Amniotic stem cell (primary cell): ENCODE data around the gene RRH.
"Not testable (repeated sequence)": the region's sequence is repeated elsewhere in the genome, so short reads cannot be mapped to it uniquely, and the experiment has no call there.

Experiments used
- DNase-seq: peaks from one replicate; lab custom pipeline; 2025; lab: John Stamatoyannopoulos, UW

Gene RRH, protein sequence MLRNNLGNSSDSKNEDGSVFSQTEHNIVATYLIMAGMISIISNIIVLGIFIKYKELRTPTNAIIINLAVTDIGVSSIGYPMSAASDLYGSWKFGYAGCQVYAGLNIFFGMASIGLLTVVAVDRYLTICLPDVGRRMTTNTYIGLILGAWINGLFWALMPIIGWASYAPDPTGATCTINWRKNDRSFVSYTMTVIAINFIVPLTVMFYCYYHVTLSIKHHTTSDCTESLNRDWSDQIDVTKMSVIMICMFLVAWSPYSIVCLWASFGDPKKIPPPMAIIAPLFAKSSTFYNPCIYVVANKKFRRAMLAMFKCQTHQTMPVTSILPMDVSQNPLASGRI

GRCh38 chr4:109827672-109828071 lies at the start of gene RRH:
Gene RRH (plus strand): TSS chr4:109827972. CDS start chr4:109828028, 56 bp downstream.
- no peak for DNase-seq

DNA sequence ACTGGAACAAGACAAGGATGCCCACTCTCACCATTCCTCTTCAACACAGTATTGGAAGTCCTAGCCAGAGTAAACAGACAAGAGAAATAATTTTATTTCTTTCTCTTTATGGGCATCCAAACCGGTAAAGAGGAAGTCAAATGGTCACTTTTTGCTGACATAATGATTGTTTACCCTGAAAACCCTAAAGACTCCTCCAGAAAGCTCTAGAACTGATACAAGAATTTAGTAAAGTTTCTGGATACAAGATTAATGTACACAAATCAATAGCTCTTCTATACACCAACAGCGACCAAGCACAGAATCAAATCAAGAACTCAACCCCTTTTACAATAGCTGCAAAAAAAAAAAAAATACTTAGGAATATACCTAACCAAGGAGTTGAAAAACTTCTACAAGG lies 45.7 kb upstream of the RRH start:
- not testable (repeated sequence) for DNase-seq

DNA sequence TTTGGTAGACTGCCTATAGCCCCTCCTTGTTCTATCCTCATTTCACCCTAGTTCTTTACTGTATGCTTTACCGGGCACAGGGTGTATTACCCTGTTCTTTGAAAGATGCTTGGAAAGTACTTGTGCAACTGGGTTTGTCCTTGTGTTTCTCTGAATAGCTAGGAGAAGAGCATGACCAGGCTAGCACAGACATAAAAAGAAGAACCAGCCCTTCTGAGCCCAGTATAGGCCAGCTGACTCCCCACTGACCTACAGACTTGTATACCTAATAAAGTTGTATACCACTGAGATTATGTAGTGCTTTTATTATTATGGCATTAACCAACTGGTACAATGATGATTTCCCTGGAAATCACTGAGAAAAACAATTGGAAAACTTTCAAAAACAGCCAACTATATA lies 40.9 kb upstream of the RRH start:
- DNase-seq = no peak

- no peak for DNase-seq
These were observed 40.0 kb upstream of the RRH start for GRCh38 chr4:109787807-109788206.

DNA sequence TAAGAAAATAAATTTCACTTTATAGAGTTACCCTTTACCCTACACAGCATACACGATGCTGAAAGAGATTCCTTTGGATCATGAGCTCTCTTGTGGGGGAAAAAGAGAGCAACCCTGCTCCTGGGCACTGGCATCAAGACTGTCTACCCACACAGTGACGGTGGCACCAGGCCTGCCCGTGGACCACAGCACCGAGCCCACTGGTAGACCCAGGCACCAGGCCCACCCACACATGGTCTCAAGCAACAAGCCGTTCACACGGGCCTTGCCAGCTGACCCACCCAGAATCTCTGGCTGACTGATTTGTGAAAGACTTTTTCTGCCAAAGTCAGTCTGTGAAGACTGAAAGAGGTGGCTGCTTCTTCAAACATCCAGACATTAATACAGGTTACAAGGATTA lies 32.7 kb upstream of the RRH start:
- no peak for DNase-seq

DNA sequence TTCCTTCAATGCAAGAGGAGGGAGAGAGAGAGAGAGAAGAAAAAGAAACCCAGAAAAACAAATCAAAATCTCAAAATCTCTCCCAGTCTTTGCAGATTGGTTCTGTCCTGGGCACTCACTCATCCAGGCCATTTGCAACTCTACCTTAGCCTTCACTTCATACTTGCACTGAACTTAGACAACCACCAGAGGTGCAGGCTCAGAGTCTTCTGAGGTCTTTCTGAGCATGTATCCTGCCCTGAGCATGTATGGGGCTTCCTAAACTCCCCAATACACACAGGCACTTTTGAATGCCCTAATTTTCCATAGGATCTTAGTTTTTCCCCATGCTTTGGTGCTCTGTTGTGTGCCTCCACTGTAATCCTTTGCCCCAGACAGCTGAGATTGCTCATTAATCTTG lies 28.9 kb upstream of the RRH start:
- DNase-seq = no peak

DNA sequence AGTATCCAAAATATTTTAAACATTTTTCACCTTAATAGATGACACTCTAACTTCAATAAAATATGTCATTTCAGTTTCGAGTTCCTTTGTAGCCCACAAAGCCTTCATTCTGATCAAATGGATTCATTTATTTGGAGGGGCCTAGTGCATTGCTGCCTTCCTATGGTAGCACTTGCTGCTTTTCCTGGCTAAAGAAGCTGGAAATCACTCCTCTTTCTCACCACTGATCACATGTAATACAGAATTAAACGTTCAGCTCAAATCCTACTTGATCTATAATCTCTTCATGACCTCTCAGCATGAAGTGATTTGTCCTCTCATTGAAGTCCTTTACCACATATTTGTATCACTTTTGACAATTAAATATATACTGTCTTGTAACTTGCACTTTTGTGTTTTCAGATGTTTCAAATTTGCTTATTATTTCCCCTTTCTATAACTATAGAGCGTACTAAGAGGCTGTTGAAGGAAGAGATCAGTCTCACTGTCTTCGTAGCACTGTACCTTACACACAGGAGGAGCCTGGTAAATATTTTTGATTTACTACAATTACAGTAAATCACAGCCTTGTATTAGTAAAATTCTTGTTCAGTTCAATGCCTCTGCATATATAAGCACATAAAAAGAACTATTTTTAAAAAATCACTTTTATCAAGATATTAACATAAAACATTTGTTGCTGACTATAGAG lies 26.5 kb upstream of the RRH start:
- no peak for DNase-seq

DNA sequence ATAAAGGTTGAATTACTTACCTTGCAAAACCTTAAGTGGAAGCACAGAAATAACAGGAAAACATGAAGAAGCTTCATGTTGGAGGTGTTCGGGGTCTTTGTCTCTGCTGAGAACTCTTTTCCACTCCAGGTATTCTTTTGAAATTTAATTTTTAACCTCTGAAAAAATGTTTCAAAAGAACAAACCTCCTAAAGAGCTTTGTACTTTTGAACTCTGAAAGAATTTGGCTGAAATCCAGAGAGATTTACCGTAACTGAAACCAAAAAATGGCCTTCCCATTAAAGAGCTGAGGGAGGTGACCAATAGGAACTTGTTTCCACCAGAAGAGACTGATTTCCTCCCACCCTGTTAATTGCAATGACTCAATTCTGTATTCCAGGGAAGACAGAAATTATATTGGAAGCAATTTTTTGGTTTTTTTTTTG lies 25.9 kb upstream of the RRH start, which contains the start of gene CFI:
CFI (minus strand) TSS at position 105 of the 425 bp plus-strand sequence; CDS start at position 77, 28 bp downstream.
- DNase-seq = no peak

GRCh38 chr4:109803924-109804571 lies 23.7 kb upstream of the RRH start:
- no peak for DNase-seq

- DNase-seq = no peak
These were observed 18.1 kb upstream of the RRH start for GRCh38 chr4:109809655-109810054.

DNA sequence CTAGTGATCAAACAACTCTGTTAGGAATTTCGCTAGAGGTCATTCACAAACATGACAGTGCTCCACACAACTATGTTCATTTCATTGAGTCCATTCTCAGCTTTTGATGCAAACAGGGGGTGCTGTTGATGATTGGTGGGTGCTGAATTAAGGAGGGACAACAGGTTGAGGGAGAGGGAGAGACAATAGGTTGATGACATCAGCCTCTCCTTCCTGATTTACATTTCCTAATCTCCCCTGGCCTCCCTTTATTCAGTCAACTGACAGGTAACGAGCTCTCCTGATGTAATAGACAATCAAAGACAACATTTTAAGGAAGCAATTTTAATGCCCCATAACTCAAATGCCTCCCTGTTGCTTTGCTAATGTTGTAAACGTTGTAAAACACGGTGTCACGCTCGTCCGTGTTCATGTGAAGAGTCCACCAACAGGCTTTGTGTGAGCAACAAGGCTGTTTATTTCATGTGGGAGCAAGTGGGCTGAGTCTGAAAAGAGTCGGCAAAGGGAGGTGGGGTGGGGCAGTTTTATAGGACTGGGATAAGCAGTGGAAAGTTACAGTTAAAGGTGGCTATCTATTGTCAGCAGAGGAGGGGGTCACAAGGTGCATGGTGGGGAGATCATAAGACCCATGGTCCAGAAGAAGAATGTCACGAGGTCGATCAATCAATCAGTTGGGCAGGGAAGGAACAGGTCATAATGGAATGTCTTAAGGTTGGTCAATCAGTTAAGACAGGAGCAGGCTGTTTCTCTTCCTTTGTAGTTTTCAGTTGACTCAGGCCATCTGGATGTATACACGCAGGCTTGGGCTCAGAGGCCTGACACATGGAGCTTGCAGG lies 17.0 kb upstream of the RRH start:
- no peak for DNase-seq

DNA sequence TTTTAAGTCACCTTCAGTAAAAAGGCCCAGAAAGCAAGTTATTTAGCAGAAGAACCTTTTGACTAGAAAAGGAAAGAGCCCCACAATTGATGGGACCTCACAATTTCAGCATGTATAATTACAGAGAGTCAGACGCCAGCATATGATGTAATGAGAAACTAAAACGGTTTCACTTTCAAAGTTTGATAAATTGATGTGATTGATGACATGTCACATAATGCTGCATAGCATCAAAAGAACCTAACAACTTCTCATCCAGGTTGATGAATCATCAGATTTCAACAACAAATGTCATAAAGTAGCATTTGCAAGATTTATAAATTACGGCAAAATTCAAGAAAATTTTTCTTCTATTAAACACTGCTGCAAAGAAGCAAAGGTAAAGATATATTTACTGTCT lies 16.1 kb upstream of the RRH start:
- DNase-seq = no peak

DNA sequence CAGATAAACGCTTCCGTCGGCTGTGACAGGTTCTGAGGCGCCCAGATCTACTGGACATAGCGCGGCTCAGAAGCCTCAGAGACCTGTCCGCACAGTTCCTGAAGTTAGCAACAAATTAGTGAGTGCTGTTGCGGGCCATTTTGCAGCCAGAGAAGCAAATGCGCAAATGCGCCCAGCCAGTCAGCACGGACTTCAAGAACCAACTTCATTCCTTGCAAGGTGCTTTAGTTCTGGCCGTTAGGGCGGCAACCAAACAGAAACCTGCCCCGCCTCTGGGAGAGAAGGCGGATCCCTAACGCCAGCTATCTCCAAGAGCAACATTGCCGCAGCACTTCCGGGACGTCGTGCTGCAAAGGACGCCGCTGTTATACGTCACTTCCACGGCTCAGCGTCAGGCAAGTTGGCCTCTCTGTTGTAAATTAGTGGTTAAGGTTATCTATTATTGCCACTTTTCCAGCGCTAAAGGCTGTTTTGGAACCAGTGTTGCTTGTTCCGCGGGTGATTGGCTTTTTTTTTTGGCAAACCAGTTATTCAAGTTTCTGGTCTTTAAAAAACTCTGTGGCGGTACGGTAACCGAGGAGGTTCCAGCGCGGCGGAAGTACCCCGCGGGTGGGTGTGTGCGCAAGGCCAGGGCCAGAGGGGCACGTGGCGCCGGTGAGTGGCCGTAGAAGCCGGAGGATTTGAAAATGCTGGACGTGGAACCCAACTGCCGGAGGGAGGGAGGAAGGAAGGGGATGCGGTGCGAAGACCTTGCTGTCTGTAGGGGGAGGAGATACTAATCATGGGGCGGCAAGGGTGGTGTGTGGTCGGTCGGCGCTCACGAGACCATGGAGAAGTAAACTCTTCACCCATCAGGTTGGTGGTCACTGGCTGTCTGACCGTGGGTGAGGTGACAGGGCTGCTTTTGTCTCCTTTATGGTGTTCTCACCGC lies 12.4 kb upstream of the RRH start, which contains the start of gene GAR1:
GAR1 (plus strand) TSS at position 612 of the 931 bp plus-strand sequence. CDS start 403 bp downstream, outside the sequence.
- DNase-seq = peak; percentile 80

DNA sequence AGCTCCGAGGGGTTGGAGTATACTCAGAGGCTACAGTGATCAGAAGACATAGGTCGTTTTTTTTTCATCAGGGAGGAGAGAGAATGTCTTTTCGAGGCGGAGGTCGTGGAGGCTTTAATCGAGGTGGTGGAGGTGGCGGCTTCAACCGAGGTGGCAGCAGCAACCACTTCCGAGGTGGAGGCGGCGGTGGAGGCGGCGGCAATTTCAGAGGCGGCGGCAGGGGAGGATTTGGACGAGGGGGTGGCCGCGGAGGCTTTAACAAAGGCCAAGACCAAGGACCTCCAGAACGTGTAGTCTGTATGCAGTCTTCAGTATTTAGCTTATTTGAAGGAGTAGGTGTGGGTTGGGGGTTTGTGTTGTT lies 11.7 kb upstream of the RRH start:
- DNase-seq = no peak

GRCh38 chr4:109816894-109817293 lies 10.9 kb upstream of the RRH start:
- DNase-seq = no peak

- DNase-seq = no peak
These were observed 9.5 kb upstream of the RRH start for GRCh38 chr4:109818268-109818667.

GRCh38 chr4:109820563-109820962 lies 7.2 kb upstream of the RRH start:
- no peak for DNase-seq

DNA sequence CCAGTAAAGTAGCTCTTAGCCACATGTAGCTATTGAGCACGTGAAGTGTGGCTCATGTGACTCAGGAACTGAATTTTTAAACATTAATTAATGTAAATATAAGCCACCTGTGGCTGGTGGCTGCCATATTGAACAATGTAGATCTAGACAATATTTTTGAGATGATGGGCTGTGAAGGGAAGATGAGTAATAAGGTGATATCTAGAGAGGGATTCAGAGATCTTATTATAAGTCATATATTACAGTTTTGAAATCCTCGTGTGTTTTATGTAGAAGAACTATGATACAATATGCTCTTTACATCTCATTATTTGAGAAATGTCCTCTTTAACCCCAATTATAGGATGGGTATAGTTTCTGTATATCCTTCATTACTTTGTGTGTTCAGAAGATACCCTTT lies 6.6 kb upstream of the RRH start:
- DNase-seq = no peak

- no peak for DNase-seq
These were observed 1.1 kb upstream of the RRH start for GRCh38 chr4:109826719-109827118.

- no peak for DNase-seq
These were observed 6.0 kb downstream of the RRH start for GRCh38 chr4:109833756-109834155.

DNA sequence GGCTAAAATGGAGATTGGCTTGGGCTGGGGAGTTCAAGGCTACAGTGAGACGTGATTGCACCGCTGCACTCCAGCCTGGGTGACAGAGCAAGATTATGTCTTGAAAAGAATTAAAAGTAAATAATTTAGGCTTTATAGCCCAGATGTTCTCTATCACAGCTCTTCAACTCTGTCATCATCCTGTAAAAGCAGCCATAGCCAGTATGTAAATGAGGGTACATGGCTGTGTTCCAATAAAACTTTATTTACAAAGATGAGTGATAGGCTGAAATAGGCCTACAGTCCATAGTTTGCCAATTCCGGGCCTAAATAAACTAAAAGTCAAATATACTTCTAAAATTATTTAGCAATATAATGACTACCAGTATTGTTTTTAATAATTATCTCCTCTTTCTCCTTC lies 9.2 kb downstream of the RRH start:
- DNase-seq = no peak
